ENCODE measurements around the gene MYO5B.

MYO5B gene

DNA sequence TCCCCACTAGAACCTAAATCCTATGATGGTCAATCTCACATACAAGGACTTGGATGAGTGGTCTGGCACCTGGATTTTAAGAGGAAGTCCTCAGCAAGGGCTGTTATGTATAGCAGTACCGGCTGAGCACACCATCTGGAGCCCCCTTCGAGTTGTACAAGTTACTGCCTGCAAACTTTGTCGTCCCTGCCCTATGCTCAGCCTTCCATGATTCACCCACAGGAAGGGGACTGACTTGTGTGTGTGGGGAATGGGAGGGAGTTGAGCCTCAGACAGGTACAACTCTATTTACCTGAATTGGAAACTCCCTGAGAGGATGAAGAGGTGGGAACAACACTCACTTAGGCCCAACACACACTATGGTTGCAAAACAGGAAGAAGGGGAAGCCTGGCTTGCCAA is 186.6 kb downstream of the MYO5B start:
- DNase-seq: no peak

- no peak for DNase-seq
Measured at GRCh38 chr18:50006470-50007046, 188.4 kb downstream of the MYO5B start.

- DNase-seq: no peak
Measured at GRCh38 chr18:50004013-50004412, 190.9 kb downstream of the MYO5B start.

- no peak for DNase-seq
Measured at GRCh38 chr18:50002781-50003180, 192.2 kb downstream of the MYO5B start.

GRCh38 chr18:50000227-50000626 is 194.7 kb downstream of the MYO5B start:
- no peak for DNase-seq

DNA sequence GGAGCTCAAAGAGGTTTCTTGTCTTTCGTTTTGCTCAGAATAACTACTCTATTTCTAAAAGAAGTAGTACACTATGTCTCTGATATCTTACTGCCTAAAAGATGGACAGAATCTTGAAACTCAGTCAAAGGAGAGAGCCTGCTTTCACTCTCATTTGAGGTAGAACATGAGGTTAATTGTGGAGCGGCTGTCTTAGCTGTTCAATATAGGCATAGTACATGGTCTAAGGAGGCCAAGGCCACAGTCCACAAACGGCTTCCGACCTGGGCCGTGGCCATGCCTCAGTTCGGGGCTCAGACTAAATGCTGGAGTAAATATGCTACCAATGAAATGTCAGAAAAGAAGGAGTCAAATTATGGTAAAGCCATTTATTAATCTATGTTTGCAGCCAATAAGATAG is 195.8 kb downstream of the MYO5B start:
- no peak for DNase-seq

- DNase-seq: no peak
Measured at GRCh38 chr18:49997558-49997957, 197.4 kb downstream of the MYO5B start.

DNA sequence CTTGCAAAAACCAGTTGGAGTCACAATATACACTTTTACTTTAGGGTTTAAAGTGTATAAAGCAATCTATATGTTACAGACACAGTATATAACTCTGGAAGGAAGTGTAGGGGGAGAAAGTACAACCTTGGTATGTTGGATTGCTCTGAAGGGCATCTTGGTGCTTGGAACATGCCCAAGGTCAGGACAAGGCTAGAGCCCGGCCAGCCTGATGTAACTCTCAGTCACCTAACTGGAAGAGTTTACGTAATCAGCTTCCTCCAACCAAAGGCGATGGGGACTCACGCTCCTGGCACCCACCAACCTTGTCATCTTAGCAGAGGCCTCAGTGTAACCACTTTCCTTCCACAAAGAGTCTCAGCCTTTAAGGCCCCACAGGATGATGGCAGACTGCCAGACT is 200.5 kb downstream of the MYO5B start:
- no peak for DNase-seq

DNA sequence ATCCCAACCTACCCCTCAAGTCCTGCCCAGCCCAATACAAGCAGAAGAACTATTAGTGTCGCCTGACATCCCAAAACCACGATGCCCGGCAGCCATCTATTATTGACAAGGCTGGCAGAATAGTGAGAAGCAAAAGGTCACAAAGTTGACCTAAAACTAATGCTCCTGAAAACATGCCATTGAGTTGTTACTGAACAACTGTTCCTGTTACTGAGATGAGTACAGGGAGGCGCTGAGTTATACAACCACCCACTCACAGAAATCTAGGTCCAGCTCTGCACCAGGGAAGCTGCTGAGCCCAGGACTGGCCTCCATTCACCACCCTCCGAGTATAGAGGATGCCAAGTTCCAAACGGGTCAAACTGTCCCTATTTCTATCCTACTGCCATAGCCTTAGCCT is 201.6 kb downstream of the MYO5B start:
- DNase-seq: no peak

DNA sequence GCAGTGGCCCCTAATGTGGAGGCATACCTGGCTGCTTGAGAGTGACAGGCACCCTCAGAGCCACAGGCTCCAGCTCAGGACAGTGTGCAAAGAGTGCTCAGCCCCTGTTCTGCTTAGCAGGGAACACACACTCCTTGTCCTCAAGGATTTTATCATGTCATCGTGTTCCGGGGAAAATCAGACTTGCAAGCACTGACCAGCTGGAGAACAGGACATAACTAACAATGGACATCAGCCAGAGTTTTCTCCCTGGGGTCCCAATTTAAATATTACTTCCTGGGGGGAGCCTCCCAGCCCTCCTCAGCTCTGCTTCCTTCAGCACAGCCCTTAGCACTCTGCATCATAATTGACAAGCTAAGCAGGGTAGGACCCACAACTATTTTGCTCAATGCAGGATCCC is 206.2 kb downstream of the MYO5B start:
- DNase-seq: no peak

DNA sequence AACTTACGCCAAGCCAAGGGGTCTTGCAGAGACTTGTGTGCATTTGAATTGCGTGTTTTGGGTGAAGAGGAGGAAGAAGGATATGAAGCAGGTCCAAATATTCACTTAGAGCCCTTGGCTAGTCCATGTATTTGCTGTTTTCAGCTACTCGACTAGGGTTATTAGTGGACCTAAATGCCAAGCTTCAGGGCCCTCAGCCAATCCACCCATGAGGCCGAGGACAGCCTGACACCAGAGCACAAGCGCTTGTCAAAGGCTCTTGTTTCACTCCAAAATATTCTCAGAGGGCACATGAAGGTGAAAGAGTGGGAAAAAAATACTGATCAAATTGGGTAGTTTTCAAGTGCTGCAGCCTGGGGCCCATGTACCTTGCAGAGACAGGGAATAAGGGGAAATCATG is 206.8 kb downstream of the MYO5B start:
- DNase-seq: no peak

DNA sequence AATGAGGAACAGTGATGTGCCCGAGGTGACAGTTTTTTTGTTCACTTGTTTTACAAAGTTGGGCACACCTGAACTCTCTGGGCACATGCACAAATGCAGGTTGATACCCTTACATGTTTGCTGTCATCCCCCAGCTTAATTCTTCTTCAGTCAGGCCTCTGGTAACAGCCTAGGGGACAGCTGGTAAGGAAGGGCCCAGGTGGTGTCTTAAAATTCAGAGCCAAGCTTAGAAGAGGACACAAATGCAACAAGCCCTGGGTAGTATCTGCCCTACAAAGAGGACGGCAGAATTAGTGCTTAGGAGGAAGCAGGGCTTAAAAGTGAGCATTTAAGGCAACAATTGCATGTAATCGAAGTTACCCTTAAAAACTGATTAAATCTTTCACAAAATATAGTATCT is 209.7 kb downstream of the MYO5B start:
- no peak for DNase-seq

- DNase-seq: no peak
Measured at GRCh38 chr18:49980896-49981295, 214.1 kb downstream of the MYO5B start.

- no peak for DNase-seq
Measured at GRCh38 chr18:49976795-49977560, 218.0 kb downstream of the MYO5B start.

DNA sequence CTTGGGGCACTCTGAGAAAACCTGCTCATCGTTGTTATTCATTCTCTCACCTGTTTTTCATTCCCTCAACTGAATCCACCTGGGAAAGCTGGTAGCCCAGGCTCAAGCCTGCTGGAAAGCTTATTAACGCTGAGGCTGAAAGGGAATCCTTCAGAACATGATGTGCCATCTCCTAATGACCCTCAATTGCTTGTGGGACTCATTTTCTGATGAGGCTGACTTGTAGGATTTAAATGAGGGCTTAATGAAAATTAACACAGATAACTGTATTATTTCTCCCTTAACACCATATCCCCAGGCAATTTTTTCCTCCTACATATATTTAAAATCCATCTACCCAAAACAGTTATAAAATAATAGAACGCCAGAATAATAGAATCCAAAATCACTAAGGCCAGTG is 218.9 kb downstream of the MYO5B start:
- no peak for DNase-seq

GRCh38 chr18:49974079-49974478 is 220.9 kb downstream of the MYO5B start:
- no peak for DNase-seq

- DNase-seq: no peak
Measured at GRCh38 chr18:49973592-49973991, 221.4 kb downstream of the MYO5B start.

GRCh38 chr18:49972535-49972934 is 222.4 kb downstream of the MYO5B start:
- DNase-seq: no peak

GRCh38 chr18:49971462-49971861 is 223.5 kb downstream of the MYO5B start:
- DNase-seq: no peak

GRCh38 chr18:49970319-49970718 is 224.6 kb downstream of the MYO5B start:
- DNase-seq: no peak

DNA sequence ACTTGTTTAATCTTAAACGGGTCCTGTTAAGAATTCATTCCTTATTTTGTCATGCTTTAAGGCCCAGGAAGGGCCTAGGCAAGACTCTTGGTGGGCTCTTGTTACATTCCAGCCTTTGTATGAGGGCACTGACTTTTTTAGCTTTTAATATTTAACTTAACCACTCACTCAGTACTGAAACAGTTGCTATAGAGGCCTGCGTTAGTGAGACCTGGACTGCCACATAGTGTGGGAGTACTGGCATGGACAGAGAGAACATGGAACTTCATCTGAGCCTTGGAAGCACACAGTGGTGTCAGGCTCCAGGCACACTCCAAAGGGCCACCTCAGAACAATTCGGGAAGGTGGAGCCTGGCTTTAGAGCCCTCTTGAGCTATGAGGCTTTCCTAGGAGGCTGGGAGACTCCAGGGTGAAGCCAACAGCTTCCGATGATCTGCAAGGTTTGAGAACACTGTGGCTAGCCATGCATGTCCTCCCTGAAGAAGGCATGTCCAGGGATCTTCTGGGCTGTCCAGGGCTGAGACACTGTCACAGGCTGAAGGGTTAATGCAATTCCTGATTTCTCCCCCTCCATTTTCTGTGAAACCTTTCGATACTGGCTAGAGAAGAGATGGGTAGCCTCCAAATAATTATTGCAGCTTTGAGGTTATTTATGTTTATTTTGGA is 226.2 kb downstream of the MYO5B start:
- no peak for DNase-seq

- no peak for DNase-seq
Measured at GRCh38 chr18:49967636-49968313, 227.2 kb downstream of the MYO5B start.

DNA sequence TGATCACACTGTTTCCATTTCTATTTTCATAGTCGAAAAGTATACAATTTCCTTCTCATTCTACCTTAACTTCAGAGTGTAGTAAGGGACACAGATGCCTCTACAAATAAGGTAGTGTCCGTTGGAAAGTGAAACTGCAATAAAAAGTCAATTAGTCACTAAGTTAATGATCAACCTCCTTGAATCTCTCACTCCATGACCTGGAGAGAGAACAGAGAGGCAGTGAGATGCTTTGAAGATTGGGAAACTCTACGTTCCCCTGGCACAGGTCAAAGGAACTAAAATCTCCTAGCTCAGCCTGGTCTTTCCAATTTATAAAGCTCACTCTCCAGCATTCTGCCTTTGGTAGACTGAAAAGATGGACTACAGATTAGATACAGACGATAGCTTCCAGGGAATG is 227.8 kb downstream of the MYO5B start:
- DNase-seq: no peak

DNA sequence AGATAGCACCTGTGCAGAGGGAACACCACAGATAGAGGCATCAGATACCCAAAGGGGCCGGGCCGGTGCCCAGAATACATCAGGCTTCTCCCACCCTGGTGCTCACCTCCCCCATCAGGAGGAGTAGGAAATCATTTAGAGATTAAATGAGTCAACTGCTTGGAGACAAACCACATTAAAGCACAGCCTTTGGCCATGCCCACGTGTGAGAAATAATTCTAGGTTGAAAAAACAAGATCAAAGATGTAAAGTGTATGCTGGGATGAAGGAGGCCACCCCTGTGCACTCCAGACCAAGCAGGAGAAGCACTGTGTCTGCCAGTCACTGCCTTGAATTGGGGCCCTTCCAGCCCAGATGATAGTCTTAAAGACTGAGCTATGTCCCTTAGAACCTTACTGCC is 228.9 kb downstream of the MYO5B start:
- DNase-seq: no peak

Data from CD4-positive, alpha-beta T cell treated with Interleukin-17A for 4 hours (primary cell).